Renal cortical epithelial cell (primary cell): ENCODE measurements around the gene LRMDA. TPM values are rescaled to one million over a fixed set of nuclear protein-coding genes. Genes with fewer than 3 reads are reported as not detected.

ENCODE experiments used
- DNase-seq: peaks from one replicate; pipeline ENCODE4 v3.0.0-alpha.2; 2011; ENCODE audit warnings: low read depth
- total RNA-seq: library from RNA; depleted of rRNA; stranded (reverse); fragments of >200 nt; gene quantifications from 2 replicates; pipeline ENCODE4 v1.2.3, GENCODE V29; 2014

LRMDA gene
- total RNA-seq, 1 donor from 2014 or later = 11.7 TPM

DNA sequence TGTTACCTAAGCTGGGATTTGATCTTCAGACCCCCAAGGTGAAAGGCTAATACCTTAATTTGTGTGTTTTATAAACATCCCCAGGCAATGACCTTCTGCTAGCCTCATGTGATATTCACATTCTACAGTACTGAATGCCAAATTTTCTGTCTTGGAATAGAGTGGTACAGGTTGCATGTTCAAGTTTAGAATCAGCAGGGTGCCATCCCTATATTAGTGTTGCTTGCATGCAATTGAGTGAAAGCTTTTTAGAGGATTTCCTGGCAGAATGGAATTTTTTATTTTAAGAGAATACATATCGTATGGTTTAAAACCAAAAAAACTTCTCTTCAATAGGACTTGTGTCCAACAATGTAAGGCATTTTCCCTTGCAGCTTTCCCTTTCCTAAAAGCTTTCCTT is 107.3 kb downstream of the LRMDA start:
- DNase-seq = no peak

DNA sequence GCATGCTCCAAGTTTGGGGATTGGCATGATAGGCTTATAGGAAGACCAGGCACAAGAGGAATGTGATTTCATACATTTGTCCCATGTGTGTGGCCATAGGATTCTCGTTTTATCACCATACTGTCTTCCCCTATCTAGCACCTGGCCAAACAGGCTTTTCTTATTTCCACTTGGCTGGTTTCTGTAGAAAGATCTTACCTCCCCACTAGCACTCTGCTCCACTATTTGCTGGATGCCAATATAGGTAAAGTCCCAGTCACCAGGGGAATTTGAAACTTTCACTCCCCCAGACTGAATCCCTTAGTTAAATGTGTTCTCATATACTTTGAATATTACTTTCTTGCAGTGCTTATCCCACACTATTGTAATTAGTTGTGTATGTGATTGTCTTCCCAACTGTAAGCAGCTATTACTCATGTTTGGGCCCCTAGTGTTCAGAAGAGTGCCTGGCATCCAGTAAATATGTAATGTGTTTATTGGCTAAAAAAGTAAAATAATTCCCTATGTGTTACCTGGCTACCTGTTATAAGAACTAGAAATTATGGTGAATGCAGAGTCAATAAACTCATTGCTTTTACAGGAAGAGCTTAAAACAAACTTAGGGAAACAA is 109.0 kb downstream of the LRMDA start:
- no peak for DNase-seq

DNA sequence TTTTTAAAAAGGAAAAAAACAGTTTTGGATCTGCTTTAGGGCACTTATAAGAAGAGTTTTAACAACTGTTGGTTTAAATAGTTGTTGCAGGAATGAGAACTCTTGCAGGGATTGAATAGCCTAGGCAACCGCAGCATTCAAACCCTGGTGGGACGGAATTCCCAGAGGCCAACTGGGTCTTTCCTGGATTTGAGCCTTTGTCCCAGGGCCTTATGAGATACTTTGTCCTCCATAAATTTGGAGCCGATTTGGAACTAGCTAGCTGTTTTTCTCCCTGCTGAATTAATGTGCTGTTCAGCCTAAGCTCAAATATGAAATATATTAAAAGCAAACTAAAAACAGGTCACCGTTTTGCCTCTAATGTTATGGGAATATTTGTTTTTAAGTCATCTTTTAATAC is 109.6 kb downstream of the LRMDA start:
- DNase-seq = no peak

- DNase-seq = no peak
Measured at GRCh38 chr10:75541411-75541810, 110.0 kb downstream of the LRMDA start.

DNA sequence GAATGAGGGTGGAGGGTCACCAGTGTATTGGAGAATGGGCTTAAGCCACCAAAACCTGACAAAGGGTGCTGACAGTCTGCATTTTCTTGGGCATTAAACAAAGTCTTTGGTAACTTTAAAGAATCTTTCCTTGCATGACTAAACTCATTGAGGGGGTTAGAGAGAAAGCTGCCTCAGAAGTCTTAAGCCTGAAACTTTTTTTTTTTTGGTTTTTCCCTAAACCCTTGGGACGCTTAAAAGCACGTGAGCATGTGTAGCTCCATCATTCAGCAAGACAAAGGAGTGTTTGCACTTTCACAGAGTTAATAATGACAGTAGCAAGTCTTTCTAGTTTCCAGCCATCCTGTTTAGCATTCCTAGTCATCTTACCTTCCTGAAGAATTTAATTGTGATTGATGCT is 110.7 kb downstream of the LRMDA start:
- peak; percentile 19 for DNase-seq

DNA sequence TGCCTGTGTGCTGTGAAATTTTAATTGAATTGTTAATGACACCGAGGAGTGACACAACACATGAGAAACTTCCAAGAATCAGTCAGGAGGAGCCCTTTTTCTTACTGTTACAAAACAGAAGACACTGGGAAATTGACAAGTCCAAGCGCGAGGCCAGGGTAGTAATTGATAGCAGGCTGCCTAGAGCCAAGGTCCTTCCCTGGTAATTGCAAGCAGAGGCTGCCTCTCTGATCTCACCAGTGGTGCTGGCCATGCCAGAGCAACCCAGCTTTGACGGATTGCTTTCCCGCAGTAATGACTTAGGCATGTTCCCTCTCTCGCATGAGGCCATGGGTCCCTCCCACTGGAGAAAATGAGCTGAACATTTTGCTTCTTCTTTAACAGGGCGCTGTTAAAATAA is 111.5 kb downstream of the LRMDA start:
- DNase-seq = peak; percentile 22

DNA sequence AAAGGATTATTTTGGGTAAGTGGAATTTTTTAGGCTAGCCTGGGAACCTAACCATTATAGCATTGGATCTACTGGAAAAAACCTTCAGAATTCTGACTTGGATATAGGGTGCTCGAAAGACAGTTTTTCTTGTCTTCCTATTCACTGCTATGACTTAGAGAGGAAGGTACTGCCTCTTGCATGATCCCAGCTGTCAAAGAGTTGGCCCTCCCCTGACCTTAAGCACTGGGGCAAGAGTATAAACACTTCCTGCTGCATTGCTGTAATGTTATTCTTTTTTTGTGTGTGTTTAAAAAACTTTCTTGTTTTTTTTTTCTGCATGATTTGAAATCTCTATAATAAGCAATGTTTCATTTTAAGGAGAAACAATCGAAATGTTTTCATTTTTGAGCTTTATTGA is 113.0 kb downstream of the LRMDA start:
- peak; percentile 20 for DNase-seq

DNA sequence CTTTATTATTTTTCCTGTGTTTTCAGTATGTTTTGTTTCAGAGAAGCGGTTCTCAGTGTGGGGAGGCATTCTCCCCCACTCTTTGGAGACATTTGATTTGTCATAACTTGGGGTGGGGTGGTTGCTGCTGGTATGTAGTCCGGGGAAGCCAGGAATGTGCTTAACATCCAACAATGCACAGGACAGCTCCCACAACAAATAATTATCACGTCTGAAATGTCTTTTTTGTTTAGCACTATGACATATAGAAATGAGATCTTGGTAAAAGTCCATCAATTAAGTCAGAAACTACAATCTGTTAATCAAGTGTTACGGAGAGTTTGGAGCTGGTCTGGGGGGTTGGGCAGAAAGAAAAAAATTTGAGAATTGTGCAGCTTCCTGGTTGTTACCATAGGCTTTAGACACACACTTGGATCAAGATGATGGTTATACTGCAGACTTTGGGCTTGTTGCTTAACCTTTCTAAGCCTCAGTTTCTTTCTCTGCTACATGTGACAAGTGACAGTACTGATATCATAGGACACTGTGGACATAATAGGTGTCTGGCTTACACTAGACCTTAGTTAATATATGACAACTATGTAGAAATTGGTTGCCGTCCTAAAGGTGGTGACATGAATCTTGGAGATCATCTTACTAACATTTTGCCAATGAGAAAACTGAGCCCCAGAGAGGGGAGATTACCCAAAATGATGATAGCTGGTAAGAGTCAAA is 113.7 kb downstream of the LRMDA start:
- peak; percentile 42 for DNase-seq

DNA sequence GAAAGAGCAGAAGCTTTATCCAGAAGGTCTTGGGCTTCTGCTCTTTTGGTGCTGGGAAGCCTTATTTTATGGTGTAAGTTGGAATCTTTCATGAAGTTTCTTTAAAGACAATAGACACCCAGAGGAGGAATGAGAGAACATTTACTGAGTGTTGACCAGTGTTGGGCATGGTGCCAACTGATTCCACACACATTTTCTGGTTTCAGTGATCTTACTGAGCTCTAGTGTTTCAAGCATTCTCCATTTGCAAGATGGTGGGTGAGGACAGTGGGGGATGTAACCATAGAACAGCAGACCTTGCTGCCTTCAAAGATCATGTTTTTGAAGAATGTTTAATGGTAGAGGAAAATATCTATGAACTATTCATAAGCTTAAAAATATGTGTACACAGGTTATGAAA is 114.6 kb downstream of the LRMDA start:
- DNase-seq = peak; percentile 49

GRCh38 chr10:75547391-75548298 is 116.2 kb downstream of the LRMDA start:
- peak; percentile 92 for DNase-seq

- no peak for DNase-seq
Measured at GRCh38 chr10:75548356-75548755, 116.9 kb downstream of the LRMDA start.

- DNase-seq = no peak
Measured at GRCh38 chr10:75550191-75550590, 118.8 kb downstream of the LRMDA start.

DNA sequence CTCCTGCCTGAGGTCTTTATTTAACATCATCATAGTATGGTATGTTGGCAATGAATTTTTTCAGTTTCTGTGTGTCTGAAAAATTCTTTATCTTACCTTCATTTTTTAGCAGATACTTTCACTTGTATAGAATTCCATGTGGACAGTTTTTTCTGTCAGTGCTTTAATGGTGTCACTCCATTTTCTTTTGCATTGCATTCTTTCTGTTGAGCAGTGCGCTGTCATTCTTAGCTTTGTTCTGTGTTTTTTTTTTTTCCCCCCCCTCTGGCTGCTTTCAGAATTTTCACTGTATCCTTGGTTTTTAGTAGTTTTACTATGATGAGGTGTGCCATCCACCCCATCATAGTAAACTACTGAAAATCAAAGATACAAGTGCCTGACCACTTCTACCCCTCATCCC is 120.7 kb downstream of the LRMDA start:
- DNase-seq = no peak

- DNase-seq = no peak
Measured at GRCh38 chr10:75553550-75553949, 122.1 kb downstream of the LRMDA start.

DNA sequence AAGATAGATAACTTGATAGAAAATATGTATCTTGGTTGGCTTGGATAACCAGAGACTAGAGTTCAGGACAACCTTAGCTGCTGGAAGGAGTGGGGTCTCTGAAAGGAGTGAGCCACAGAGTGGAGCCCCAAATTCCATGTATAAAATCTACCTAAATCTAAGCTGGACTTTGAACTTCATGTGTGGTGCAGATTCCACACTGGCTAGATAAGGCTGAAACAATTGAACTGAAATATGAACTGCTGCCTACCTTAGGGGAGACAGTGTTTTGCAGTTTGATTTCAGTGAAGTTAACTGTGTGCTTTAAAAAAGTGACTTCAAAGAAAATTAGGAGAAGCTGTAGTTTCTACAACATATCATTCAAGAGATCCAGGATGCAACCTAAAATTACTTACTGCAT is 123.9 kb downstream of the LRMDA start:
- DNase-seq = no peak

DNA sequence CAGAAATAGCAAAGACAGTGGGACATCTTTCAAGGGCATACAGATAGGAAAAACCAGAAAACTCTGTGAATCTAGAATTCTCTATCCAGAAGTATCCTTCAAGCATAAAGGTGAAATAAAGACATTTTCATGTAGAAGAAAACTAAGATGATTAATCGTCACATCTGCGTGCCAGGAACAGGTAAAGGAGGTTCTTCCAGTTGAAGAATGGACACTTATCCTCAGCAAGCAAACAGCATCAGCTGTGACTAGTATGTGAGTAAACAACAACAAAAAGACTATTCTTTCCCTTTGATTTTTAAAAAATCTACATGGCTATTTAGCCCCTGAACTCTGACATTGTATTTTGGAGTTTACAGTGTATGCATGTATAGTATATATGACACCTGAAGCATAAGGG is 124.9 kb downstream of the LRMDA start:
- no peak for DNase-seq

DNA sequence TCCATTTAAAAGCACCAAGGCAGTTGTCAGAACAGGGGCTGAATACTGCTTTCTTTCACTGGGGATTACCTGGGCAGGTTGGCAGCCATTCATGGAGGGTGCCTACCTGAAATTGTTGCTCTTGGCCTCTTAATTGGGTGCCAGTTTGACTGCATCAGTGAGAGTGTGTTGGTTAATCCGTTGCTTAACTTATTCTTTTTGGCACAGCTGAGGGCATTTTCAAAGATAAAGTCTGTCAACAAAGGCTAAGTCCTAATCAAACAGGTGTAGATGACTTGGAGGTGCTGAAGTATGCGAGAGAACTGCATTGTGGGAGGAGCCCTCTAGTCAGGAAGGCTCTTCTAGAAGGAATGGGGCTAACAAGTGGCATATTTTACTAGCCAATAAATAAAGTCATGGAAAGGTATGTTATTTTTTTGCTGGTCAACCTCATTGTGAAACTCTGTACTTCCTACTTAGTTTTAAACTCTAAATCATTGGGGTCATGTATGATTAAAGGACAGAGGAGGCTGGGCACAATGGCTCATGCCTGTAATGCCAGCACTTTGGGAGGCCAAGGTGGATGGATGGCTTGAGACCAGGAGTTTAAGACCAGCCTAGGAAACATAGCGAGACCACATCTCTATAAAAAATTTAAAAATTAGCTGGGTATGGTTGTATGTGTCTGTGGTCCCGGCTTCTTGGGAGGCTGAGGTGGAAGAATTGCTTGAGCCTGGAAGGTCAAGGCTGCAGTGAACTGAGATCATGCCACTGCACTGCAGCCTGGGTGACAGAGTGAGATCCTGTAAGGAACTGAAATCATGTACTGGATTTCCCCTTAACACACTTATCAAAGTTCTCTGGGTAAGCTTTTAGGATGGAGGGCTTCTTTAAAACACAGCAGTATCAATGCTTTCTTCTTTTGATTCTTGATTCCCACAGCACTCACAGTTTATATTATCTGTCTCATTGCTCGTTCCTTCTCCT is 134.1 kb downstream of the LRMDA start:
- no peak for DNase-seq

DNA sequence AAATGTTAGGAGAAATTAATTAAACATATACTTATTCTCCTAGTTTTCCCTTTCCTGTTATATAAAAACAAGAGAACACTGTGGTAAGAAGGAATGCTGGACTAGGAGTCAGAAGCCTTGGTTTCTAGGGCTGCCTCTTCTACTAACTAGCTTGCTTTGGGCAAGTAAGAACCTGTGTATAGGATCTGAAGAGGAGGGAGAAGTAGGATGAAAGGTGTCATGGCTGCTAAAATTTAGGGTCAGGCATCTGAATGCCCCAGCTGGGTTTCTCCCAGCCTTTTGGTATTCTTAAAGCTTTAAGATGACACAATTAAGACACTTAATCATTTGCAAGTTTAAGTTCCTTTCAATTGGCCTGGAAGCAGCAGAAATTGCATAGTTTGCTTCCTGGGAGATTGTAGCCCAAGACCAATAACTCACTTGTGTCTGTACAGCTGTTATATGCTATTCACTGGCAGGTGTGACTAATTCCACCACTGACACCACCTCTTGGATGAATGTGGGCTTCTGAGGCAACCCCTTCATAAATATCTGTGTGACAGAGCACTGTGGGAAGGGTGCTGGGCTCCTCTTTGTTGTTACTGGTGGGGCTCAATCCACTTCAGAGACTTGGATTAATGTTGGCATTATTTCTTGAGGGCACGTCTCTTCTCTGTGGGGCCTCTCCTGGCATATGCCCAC is 137.2 kb downstream of the LRMDA start:
- DNase-seq = peak; percentile 62

GRCh38 chr10:75569506-75569905 is 138.1 kb downstream of the LRMDA start:
- DNase-seq = peak; percentile 22

- DNase-seq = no peak
Measured at GRCh38 chr10:75572478-75572877, 141.1 kb downstream of the LRMDA start.

DNA sequence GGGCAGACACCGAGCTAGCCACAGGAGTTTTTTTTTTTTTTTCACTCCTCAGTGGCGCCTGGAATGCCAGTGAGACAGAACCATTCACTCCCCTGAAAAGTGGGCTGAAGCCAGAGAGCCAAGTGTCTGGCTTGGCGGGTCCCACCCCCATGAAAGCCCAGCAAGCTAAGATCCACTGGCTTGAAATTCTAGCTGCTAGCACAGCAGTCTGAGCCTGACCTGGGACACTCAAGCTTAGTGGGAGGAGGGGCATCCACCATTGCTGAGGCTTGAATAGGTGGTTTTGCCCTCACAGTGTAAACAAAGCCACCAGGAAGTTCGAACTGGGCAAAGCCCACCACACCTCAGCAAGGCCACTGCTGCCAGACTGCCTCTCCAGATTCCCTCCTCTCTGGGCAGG is 144.5 kb downstream of the LRMDA start:
- DNase-seq = no peak
